ENCODE results near the gene KCNK10.

The KCNK10 gene

GRCh38 chr14:88342980-88343379 is 19.9 kb upstream of the KCNK10 start:
- no peak for TF ChIP-seq GABPA (IDR thresholded peaks at IDR 0.05; ENCODE audit: low read depth)
- TF ChIP-seq SPI1 (IDR thresholded peaks at IDR 0.05; ENCODE audit: borderline replicate concordance, low read depth) = no peak
- no peak for TF ChIP-seq POLR2AphosphoS5 (IDR thresholded peaks at IDR 0.05; ENCODE audit: low read depth)
- TF ChIP-seq, protein P1, sequence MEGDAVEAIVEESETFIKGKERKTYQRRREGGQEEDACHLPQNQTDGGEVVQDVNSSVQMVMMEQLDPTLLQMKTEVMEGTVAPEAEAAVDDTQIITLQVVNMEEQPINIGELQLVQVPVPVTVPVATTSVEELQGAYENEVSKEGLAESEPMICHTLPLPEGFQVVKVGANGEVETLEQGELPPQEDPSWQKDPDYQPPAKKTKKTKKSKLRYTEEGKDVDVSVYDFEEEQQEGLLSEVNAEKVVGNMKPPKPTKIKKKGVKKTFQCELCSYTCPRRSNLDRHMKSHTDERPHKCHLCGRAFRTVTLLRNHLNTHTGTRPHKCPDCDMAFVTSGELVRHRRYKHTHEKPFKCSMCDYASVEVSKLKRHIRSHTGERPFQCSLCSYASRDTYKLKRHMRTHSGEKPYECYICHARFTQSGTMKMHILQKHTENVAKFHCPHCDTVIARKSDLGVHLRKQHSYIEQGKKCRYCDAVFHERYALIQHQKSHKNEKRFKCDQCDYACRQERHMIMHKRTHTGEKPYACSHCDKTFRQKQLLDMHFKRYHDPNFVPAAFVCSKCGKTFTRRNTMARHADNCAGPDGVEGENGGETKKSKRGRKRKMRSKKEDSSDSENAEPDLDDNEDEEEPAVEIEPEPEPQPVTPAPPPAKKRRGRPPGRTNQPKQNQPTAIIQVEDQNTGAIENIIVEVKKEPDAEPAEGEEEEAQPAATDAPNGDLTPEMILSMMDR (IDR thresholded peaks at IDR 0.05; ENCODE audit: insufficient read depth, low read length) = no peak
- TF ChIP-seq, protein P2, sequence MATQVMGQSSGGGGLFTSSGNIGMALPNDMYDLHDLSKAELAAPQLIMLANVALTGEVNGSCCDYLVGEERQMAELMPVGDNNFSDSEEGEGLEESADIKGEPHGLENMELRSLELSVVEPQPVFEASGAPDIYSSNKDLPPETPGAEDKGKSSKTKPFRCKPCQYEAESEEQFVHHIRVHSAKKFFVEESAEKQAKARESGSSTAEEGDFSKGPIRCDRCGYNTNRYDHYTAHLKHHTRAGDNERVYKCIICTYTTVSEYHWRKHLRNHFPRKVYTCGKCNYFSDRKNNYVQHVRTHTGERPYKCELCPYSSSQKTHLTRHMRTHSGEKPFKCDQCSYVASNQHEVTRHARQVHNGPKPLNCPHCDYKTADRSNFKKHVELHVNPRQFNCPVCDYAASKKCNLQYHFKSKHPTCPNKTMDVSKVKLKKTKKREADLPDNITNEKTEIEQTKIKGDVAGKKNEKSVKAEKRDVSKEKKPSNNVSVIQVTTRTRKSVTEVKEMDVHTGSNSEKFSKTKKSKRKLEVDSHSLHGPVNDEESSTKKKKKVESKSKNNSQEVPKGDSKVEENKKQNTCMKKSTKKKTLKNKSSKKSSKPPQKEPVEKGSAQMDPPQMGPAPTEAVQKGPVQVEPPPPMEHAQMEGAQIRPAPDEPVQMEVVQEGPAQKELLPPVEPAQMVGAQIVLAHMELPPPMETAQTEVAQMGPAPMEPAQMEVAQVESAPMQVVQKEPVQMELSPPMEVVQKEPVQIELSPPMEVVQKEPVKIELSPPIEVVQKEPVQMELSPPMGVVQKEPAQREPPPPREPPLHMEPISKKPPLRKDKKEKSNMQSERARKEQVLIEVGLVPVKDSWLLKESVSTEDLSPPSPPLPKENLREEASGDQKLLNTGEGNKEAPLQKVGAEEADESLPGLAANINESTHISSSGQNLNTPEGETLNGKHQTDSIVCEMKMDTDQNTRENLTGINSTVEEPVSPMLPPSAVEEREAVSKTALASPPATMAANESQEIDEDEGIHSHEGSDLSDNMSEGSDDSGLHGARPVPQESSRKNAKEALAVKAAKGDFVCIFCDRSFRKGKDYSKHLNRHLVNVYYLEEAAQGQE (IDR thresholded peaks at IDR 0.05; ENCODE audit: insufficient replicate concordance, low read depth) = no peak
- Histone ChIP-seq H3K27me3 (ENCODE audit: insufficient read depth, poor library complexity, severe bottlenecking) (no peaks in the 10 kb centered on the region), H3K4me3 (replicated peaks; ENCODE audit: insufficient read depth, low read length) (no peak overlapping the region), H3K27ac (replicated peaks) (no peak overlapping the region)
- no peak for DNase-seq (ENCODE audit: low read depth in 1 of 2, low spot score in 1 of 2)

GRCh38 chr14:88340357-88340756 is 17.3 kb upstream of the KCNK10 start:
- H3K4me3 ChIP-seq (replicated peaks; ENCODE audit: insufficient read depth, low read length) = no peak overlapping the region
- no peak for DNase-seq (ENCODE audit: low read depth in 1 of 2, low spot score in 1 of 2)
- TF ChIP-seq, protein P2 (IDR thresholded peaks at IDR 0.05; ENCODE audit: insufficient replicate concordance, low read depth) = no peak
- TF ChIP-seq SPI1 (IDR thresholded peaks at IDR 0.05; ENCODE audit: borderline replicate concordance, low read depth) (no peak), POLR2AphosphoS5 (IDR thresholded peaks at IDR 0.05; ENCODE audit: low read depth) (no peak)
- TF ChIP-seq, protein P1 (IDR thresholded peaks at IDR 0.05; ENCODE audit: insufficient read depth, low read length) = no peak
- no peaks in the 10 kb centered on the region for H3K27me3 ChIP-seq (ENCODE audit: insufficient read depth, poor library complexity, severe bottlenecking)
- no peak overlapping the region for H3K27ac ChIP-seq (replicated peaks)

DNA sequence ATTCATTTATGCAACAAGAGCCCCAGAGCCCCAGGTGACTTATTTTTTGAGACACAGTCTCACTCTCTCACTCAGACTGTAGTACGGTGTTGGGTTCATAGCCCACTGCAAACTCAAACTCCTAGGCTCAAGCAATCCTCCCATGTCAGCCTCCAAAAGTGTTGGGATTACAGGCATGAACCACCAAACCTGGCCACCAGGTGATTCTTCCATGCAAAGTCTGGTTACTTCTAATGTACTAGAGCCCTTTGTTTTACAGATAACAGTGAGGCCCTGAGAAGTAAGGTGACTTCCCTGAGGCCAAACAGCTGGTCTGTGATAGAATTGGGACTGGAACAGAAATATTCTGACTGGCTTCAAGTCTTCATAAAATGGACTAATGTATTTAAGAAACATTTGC is 10.0 kb upstream of the KCNK10 start:
- H3K4me3 ChIP-seq (replicated peaks; ENCODE audit: insufficient read depth, low read length) = no peak overlapping the region
- DNase-seq (ENCODE audit: low read depth in 1 of 2, low spot score in 1 of 2) = no peak
- TF ChIP-seq, protein P2 (IDR thresholded peaks at IDR 0.05; ENCODE audit: insufficient replicate concordance, low read depth) = no peak
- TF ChIP-seq POLR2AphosphoS5 (IDR thresholded peaks at IDR 0.05; ENCODE audit: low read depth) (no peak), GABPA (IDR thresholded peaks at IDR 0.05; ENCODE audit: low read depth) (no peak), SPI1 (IDR thresholded peaks at IDR 0.05; ENCODE audit: borderline replicate concordance, low read depth) (no peak)
- TF ChIP-seq, protein P1 (IDR thresholded peaks at IDR 0.05; ENCODE audit: insufficient read depth, low read length) = no peak
- H3K27ac ChIP-seq (replicated peaks) = no peak overlapping the region
- peaks cover 3% of the 10 kb centered on the region for H3K27me3 ChIP-seq (ENCODE audit: insufficient read depth, poor library complexity, severe bottlenecking)

All from HL-60 (cell line).